Naive thymus-derived CD8-positive, alpha-beta T cell (primary cell): ENCODE results near the gene GPR89B. TPM values are rescaled to one million over a fixed set of nuclear protein-coding genes. Genes with fewer than 3 reads are reported as not detected.

Experiments used
- polyA plus RNA-seq, 3 donors: library from polyadenylated mRNA; unstranded; fragments of 300-500 nt; fragmentation: Illumina TruSeq; gene quantifications; one replicate each; pipeline ENCODE4 v1.2.3, GENCODE V29; 2021
- total RNA-seq, 8 experiments: library from RNA in 2 of 8; stranded (reverse) in 2 of 8; gene quantifications; one replicate each; pipeline ENCODE4 v1.2.3 and lab custom pipeline; 2021 to 2026

Gene GPR89B
- total and polyA plus RNA-seq, 5 experiments from 2014 or later = 10.2 to 36.6 (median 18.2) TPM

Other genes with a start within 250 kb of the GPR89B start
- not detected for gene GJA5, start 167.8 kb upstream of the GPR89B start, total RNA-seq
- gene GJA5, start 167.8 kb upstream of the GPR89B start, polyA plus RNA-seq = not detected
- not detected for gene GJA8, start 25.6 kb upstream of the GPR89B start, total RNA-seq
- gene GJA8, start 25.6 kb upstream of the GPR89B start, polyA plus RNA-seq = not detected
- gene NBPF11, start 223.9 kb downstream of the GPR89B start, total RNA-seq = 10 to 100 TPM; 30.4 to 30.6 TPM
- 1 to 10 TPM; 1.1 to 6.2 (median 1.8) TPM for gene NBPF11, start 223.9 kb downstream of the GPR89B start, polyA plus RNA-seq